Measurements from ENCODE around the gene AK5.
"Not testable (repeated sequence)": the region's sequence is repeated elsewhere in the genome, so short reads cannot be mapped to it uniquely, and the experiment has no call there.

AK5 gene

DNA sequence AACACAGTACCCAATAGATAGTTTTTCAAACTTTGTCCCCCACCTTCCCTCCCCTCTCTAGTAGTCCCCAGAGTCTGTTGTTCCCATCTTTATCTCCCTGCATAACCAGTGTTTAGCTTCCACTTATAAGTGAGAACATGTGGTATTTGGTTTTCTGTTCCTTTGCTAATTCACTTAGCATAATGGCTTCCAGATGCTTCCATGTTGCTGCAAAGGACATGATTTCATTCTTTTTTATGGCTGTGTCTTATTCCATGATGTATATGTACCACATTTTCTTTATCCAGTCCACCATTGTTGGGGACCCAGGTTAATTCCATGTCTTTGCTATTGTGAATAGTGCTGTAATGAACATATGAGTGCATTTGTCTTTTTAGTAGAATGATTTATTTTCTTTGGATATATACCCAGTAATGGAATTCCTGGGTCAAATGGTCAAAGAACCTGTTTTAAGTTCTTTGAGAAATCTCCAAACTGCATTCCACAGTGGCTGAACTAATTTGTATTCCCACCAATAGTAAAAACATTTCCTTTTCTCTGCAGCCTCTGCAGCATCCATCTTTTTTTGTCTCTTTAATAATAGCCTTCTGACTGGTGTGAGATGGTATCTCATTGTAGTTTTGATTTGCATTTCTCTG is 126.0 kb downstream of the AK5 start:
- H3K36me3 ChIP-seq (replicated peaks; ENCODE audit: insufficient read depth, low read length), result no peaks in the 10 kb centered on the region
- no peaks in the 10 kb centered on the region for H4K20me1 ChIP-seq (ENCODE audit: insufficient read depth, low read length)
- no peak overlapping the region for H3K9ac ChIP-seq (ENCODE audit: low read length)
- H3K9me3 ChIP-seq (replicated peaks; ENCODE audit: insufficient read depth, low read length), result no peaks in the 10 kb centered on the region
- TF ChIP-seq, protein P1, sequence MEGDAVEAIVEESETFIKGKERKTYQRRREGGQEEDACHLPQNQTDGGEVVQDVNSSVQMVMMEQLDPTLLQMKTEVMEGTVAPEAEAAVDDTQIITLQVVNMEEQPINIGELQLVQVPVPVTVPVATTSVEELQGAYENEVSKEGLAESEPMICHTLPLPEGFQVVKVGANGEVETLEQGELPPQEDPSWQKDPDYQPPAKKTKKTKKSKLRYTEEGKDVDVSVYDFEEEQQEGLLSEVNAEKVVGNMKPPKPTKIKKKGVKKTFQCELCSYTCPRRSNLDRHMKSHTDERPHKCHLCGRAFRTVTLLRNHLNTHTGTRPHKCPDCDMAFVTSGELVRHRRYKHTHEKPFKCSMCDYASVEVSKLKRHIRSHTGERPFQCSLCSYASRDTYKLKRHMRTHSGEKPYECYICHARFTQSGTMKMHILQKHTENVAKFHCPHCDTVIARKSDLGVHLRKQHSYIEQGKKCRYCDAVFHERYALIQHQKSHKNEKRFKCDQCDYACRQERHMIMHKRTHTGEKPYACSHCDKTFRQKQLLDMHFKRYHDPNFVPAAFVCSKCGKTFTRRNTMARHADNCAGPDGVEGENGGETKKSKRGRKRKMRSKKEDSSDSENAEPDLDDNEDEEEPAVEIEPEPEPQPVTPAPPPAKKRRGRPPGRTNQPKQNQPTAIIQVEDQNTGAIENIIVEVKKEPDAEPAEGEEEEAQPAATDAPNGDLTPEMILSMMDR (IDR thresholded peaks at IDR 0.05; ENCODE audit: low read length), result no peak
- TF ChIP-seq EZH2phosphoT487 (IDR thresholded peaks at IDR 0.05; ENCODE audit: low read length) (no peak), EZH2 (optimal IDR thresholded peaks at IDR 0.05; ENCODE audit: low read depth, low read length) (no peak)
- H3K27me3 ChIP-seq (replicated peaks; ENCODE audit: insufficient read depth, low read length), result no peaks in the 10 kb centered on the region
- H3K27ac ChIP-seq (ENCODE audit: low read length), result no peak overlapping the region
- no peak overlapping the region for H3K4me3 ChIP-seq (ENCODE audit: low read length)
- no peaks in the 10 kb centered on the region for H3K79me2 ChIP-seq (ENCODE audit: low read length)
- no peaks in the 10 kb centered on the region for H3F3A ChIP-seq (ENCODE audit: insufficient read depth, low read length)
- H3K9me2 ChIP-seq (replicated peaks; ENCODE audit: insufficient read depth, low read length), result no peaks in the 10 kb centered on the region
- H3K4me2 ChIP-seq (ENCODE audit: low read depth, low read length), result no peak overlapping the region
- H2AFZ ChIP-seq (ENCODE audit: low read length), result no peak overlapping the region
- DNase-seq, result no peak
- H3K4me1 ChIP-seq (ENCODE audit: low read length), result no peaks in the 10 kb centered on the region

DNA sequence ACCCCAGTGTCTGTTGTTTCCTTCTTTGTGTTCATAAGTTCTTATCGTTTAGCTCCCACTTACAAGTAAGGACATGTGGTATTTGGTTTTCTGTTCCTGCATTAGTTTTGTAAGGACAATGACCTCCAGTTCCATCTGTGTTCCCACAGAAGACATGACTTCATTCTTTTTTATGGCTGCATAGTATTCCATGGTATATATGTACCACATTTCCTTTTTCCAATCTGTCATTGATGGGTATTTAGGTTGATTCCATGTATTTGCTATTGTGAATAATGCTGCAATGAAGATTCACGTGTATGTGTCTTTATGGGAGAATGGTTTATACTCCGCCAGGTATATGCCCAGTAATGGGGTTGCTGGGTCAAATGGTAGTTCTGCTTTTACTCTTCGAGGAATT is 127.1 kb downstream of the AK5 start:
- H3K4me3 ChIP-seq (ENCODE audit: low read length); H3K36me3 ChIP-seq (replicated peaks; ENCODE audit: insufficient read depth, low read length); H2AFZ ChIP-seq (ENCODE audit: low read length); H3K9ac ChIP-seq (ENCODE audit: low read length); H4K20me1 ChIP-seq (ENCODE audit: insufficient read depth, low read length); DNase-seq; H3K27ac ChIP-seq (ENCODE audit: low read length); H3K27me3 ChIP-seq (replicated peaks; ENCODE audit: insufficient read depth, low read length); H3K4me2 ChIP-seq (ENCODE audit: low read depth, low read length); H3K9me3 ChIP-seq (replicated peaks; ENCODE audit: insufficient read depth, low read length); H3K4me1 ChIP-seq (ENCODE audit: low read length); H3F3A ChIP-seq (ENCODE audit: insufficient read depth, low read length); H3K9me2 ChIP-seq (replicated peaks; ENCODE audit: insufficient read depth, low read length); H3K79me2 ChIP-seq (ENCODE audit: low read length): not testable (repeated sequence)

DNA sequence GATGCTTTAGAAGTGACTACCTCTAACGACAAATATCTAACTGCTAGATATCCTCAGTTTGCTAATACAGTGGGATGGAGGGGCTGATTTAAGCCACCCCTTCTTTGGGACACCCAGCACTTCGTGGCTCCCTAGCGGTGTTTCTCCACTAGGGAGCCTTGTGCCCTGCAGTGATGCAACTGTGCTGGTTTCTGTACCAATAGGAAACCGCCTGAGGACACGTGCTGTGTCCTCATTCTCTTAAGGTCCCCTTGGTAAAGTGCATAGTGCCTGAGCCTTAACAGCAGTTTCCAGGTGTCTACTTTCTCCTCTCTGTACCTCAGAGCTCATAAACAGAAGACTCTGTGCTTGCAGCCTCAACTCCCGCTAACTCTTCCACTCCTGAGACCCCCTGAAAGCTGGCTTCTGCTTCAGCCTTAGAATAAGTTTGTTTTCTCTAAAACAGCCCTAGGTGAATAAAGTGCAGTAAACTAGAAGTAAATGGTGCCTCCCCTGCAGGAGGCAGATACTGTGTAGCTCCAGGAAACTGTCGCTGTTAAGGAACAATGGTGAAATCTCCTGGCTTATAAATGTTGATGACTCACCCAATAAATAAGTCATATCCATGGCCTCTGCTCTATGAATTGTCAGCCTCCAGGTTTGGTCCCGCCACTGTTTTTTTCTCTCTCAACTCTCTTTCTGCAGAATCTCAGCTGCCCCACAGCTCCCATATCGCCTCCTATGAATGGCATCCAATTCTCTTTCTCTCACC is 130.4 kb downstream of the AK5 start:
- no peak overlapping the region for H3K4me2 ChIP-seq (ENCODE audit: low read depth, low read length)
- H3K4me3 ChIP-seq (ENCODE audit: low read length), result no peak overlapping the region
- H3K27ac ChIP-seq (ENCODE audit: low read length), result no peak overlapping the region
- no peaks in the 10 kb centered on the region for H3K79me2 ChIP-seq (ENCODE audit: low read length)
- no peak for DNase-seq
- H2AFZ ChIP-seq (ENCODE audit: low read length), result no peak overlapping the region
- no peaks in the 10 kb centered on the region for H3K27me3 ChIP-seq (replicated peaks; ENCODE audit: insufficient read depth, low read length)
- H3F3A ChIP-seq (ENCODE audit: insufficient read depth, low read length), result no peaks in the 10 kb centered on the region
- H3K9me3 ChIP-seq (replicated peaks; ENCODE audit: insufficient read depth, low read length), result no peaks in the 10 kb centered on the region
- H3K9ac ChIP-seq (ENCODE audit: low read length), result no peak overlapping the region
- no peaks in the 10 kb centered on the region for H3K9me2 ChIP-seq (replicated peaks; ENCODE audit: insufficient read depth, low read length)
- no peak for TF ChIP-seq EZH2 (optimal IDR thresholded peaks at IDR 0.05; ENCODE audit: low read depth, low read length)
- TF ChIP-seq EZH2phosphoT487 (IDR thresholded peaks at IDR 0.05; ENCODE audit: low read length), result no peak
- TF ChIP-seq, protein P1 (IDR thresholded peaks at IDR 0.05; ENCODE audit: low read length), result no peak
- 0 out of 2 replicates have a peak, but pooled peaks cover 3% of the 10 kb centered on the region for H3K36me3 ChIP-seq (replicated peaks; ENCODE audit: insufficient read depth, low read length)
- 0 out of 2 replicates have a peak, but pooled peaks cover 4% of the 10 kb centered on the region for H3K4me1 ChIP-seq (ENCODE audit: low read length)
- no peaks in the 10 kb centered on the region for H4K20me1 ChIP-seq (ENCODE audit: insufficient read depth, low read length)

Measured in MM.1S (cell line).